ENCODE data around the gene GCC1.
"Not testable (repeated sequence)": the region's sequence is repeated elsewhere in the genome, so short reads cannot be mapped to it uniquely, and the experiment has no call there.

GCC1 gene

DNA sequence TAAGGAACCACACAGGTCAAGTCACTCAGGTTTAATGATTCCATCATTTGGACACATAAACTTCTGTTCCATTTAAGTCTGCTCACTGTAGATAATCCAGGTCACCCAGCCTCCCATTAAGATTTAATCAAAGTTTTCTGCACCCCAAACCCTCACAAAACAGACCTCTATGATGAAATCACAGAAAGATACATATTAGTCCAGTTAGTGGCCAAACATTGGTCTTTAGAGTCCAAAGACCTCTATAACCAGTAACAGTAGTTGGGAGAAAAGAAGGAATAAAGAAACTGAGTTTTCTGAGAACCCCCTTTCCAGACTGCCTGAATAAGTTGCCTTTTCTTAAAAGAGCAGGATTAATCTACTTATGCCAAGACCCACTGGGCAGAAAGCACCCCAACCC lies 4.8 kb downstream of the GCC1 start:
- DNase-seq: no peak
- H3K4me3 ChIP-seq (ENCODE audit: low read depth, low read length): no peak overlapping the region
- H3K9me3 ChIP-seq (ENCODE audit: severe bottlenecking): peaks cover 2% of the 10 kb centered on the region
- TF ChIP-seq, protein P1, sequence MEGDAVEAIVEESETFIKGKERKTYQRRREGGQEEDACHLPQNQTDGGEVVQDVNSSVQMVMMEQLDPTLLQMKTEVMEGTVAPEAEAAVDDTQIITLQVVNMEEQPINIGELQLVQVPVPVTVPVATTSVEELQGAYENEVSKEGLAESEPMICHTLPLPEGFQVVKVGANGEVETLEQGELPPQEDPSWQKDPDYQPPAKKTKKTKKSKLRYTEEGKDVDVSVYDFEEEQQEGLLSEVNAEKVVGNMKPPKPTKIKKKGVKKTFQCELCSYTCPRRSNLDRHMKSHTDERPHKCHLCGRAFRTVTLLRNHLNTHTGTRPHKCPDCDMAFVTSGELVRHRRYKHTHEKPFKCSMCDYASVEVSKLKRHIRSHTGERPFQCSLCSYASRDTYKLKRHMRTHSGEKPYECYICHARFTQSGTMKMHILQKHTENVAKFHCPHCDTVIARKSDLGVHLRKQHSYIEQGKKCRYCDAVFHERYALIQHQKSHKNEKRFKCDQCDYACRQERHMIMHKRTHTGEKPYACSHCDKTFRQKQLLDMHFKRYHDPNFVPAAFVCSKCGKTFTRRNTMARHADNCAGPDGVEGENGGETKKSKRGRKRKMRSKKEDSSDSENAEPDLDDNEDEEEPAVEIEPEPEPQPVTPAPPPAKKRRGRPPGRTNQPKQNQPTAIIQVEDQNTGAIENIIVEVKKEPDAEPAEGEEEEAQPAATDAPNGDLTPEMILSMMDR (IDR thresholded peaks at IDR 0.05; ENCODE audit: low read depth, low read length): no peak
- H3K36me3 ChIP-seq: peaks cover 33% of the 10 kb centered on the region
- H3K27ac ChIP-seq: no peak overlapping the region
- no peaks in the 10 kb centered on the region for H3K27me3 ChIP-seq (ENCODE audit: insufficient read depth, low read depth, severe bottlenecking)

DNA sequence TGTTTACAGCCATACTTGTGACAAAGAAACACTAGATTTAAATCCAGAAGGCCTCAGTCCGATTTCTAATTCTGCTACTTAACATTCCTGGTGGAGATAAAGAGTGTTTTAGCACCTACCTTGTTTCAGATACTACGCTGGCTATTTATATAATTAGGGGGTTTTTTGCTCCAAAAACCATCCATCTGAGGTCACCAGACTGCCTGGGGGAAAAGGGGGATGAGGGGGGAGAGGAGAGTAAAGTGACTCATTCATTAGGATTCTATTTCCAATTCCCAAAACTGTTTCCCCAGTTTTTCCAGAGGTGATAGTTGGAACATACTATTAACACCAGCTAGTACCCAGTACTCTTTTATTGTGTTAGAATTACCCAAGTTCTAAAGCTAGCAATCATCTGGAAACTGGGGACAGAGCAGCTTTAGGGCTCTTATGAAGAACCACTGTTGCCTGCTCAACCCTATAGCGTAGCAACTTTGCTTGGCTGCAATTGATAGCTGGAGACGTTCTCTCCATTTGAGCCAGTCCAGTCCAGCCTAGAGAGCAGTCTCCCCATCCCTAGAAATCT lies 6.6 kb downstream of the GCC1 start:
- DNase-seq: no peak
- Histone ChIP-seq H3K9me3 (ENCODE audit: severe bottlenecking) (no peaks in the 10 kb centered on the region), H3K36me3 (peaks cover 33% of the 10 kb centered on the region), H3K27ac (no peak overlapping the region), H3K4me3 (ENCODE audit: low read depth, low read length) (no peak overlapping the region), H3K27me3 (ENCODE audit: insufficient read depth, low read depth, severe bottlenecking) (no peaks in the 10 kb centered on the region)
- TF ChIP-seq, protein P1 (IDR thresholded peaks at IDR 0.05; ENCODE audit: low read depth, low read length): no peak

DNA sequence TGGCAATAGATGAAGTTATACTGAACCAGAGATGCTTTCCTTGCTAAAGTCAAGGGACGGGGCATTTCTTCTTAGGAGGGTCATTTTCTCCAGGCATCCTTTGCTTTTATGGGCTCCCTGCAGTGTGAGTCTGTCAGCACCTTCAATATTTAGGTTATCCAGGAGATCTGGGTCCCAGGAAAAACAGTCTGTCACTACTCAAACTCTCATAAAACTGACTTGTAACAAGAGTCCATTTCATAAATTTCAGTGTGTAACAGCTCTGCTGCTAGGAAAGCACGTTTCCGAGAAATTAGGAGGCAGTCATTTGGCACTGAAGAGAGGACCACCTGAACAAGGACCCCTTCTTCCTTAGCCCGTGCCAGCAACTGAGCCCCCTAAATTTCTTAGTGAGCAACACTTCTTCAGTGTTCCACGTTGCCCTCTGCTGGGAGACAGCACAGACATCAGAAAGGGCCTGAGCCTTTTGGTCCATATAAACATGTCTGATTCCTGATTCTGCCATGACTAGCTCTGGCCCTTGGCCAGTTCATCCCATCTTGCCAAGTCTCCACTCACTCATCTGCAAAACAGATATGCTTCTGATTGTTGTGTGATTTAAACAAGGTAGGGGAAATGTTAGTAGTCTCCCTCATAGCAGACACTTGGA lies 7.2 kb downstream of the GCC1 start:
- DNase-seq: peak; percentile 16
- Histone ChIP-seq H3K36me3 (peaks cover 29% of the 10 kb centered on the region), H3K9me3 (ENCODE audit: severe bottlenecking) (no peaks in the 10 kb centered on the region), H3K27me3 (ENCODE audit: insufficient read depth, low read depth, severe bottlenecking) (no peaks in the 10 kb centered on the region), H3K4me3 (ENCODE audit: low read depth, low read length) (no peak overlapping the region), H3K27ac (no peak overlapping the region)
- TF ChIP-seq, protein P1 (IDR thresholded peaks at IDR 0.05; ENCODE audit: low read depth, low read length): peak; percentile 51

DNA sequence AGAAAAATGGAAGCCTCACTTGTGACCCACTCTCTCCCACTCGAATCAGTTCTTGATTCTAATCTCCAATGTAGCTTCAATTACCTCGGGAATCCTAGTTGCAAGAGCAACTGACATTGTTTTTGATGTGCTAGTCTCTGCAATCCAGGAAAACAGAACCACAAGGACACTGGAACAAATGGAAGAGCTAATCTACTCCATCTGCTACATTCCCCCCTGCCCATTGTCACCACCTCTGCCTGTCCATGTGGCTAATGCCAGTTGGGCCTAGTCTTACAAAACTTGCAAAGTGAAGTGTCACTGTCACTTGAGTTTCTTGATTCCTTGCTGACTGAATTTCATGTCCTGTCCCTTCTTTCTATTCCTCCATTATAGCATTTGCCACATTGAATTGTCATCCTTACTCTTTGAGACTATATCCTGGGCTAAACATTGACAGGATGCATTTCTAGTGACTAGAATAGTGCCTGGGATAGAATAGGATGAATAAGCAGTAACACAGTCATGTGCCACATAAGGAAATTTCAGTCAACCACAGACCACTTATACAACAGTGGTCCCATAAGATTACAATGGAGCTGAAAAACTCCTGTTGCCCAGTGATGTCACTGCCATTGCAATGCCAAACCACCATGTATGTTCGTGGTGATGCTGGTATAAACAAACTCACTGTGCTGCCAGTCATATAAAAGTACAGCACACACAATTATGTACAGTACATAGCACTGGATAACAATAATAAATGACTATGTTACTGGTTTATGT lies 13.5 kb downstream of the GCC1 start:
- no peak for DNase-seq
- TF ChIP-seq, protein P1 (IDR thresholded peaks at IDR 0.05; ENCODE audit: low read depth, low read length): no peak
- H3K4me3 ChIP-seq (ENCODE audit: low read depth, low read length): no peak overlapping the region
- no peaks in the 10 kb centered on the region for H3K36me3 ChIP-seq
- H3K9me3 ChIP-seq (ENCODE audit: severe bottlenecking): no peaks in the 10 kb centered on the region
- no peaks in the 10 kb centered on the region for H3K27me3 ChIP-seq (ENCODE audit: insufficient read depth, low read depth, severe bottlenecking)
- H3K27ac ChIP-seq: no peak overlapping the region

DNA sequence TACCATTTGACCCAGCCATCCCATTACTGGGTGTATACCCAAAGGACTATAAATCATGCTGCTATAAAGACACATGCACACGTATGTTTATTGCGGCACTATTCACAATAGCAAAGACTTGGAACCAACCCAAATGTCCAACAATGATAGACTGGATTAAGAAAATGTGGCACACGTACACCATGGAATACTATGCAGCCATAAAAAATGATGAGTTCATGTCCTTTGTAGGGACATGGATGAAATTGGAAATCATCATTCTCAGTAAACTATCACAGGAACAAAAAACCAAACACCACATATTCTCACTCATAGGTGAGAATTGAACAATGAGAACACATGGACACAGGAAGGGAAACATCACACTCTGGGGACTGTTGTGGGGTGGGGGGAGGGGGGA lies 17.4 kb downstream of the GCC1 start:
- DNase-seq; H3K27ac ChIP-seq; H3K4me3 ChIP-seq (ENCODE audit: low read depth, low read length); H3K9me3 ChIP-seq (ENCODE audit: severe bottlenecking); H3K36me3 ChIP-seq; H3K27me3 ChIP-seq (ENCODE audit: insufficient read depth, low read depth, severe bottlenecking): not testable (repeated sequence)

DNA sequence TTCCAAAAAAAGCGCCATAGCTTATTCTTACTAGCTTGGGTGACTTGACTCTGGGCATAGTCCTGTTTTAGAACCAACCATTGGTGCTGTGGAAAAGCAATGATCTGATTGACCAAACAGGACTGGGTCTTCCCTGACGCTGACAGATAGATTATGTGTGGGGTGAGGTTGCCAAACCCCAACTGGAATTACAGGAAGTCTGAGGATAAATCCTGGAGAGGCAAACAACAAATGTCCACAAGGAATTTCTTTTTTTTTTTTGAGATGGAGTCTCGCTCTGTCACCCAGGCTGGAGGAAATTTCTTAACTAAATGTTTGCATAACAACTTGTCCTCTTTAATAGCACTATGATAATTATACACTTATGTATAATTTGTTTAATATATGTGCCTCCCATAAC lies 19.2 kb downstream of the GCC1 start:
- Histone ChIP-seq H3K27ac (no peak overlapping the region), H3K36me3 (no peaks in the 10 kb centered on the region), H3K27me3 (ENCODE audit: insufficient read depth, low read depth, severe bottlenecking) (no peaks in the 10 kb centered on the region), H3K9me3 (ENCODE audit: severe bottlenecking) (peaks cover 4% of the 10 kb centered on the region), H3K4me3 (ENCODE audit: low read depth, low read length) (no peak overlapping the region)
- TF ChIP-seq, protein P1 (IDR thresholded peaks at IDR 0.05; ENCODE audit: low read depth, low read length): no peak
- no peak for DNase-seq

All from WERI-Rb-1 (cell line).